ENCODE data around the gene UVRAG.

The UVRAG gene

GRCh38 chr11:75821202-75821601 lies 6.2 kb downstream of the UVRAG start:
- TF ChIP-seq, protein P1, sequence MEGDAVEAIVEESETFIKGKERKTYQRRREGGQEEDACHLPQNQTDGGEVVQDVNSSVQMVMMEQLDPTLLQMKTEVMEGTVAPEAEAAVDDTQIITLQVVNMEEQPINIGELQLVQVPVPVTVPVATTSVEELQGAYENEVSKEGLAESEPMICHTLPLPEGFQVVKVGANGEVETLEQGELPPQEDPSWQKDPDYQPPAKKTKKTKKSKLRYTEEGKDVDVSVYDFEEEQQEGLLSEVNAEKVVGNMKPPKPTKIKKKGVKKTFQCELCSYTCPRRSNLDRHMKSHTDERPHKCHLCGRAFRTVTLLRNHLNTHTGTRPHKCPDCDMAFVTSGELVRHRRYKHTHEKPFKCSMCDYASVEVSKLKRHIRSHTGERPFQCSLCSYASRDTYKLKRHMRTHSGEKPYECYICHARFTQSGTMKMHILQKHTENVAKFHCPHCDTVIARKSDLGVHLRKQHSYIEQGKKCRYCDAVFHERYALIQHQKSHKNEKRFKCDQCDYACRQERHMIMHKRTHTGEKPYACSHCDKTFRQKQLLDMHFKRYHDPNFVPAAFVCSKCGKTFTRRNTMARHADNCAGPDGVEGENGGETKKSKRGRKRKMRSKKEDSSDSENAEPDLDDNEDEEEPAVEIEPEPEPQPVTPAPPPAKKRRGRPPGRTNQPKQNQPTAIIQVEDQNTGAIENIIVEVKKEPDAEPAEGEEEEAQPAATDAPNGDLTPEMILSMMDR (IDR thresholded peaks at IDR 0.05; ENCODE audit: control insufficient read depth, insufficient read depth, low read depth, low read length, missing control alignments) = no peak
- no peak for DNase-seq (ENCODE audit: low read depth)

GRCh38 chr11:75822541-75822940 lies 7.5 kb downstream of the UVRAG start:
- TF ChIP-seq, protein P1 (IDR thresholded peaks at IDR 0.05; ENCODE audit: control insufficient read depth, insufficient read depth, low read depth, low read length, missing control alignments) = no peak
- H3K4me3 ChIP-seq (ENCODE audit: control insufficient read depth, low read depth, low read length) = no peak overlapping the region
- DNase-seq (ENCODE audit: low read depth) = no peak

More at GRCh38 chr11:75821202-75821601, 6.2 kb downstream of the UVRAG start:
- H3K4me3 ChIP-seq (ENCODE audit: control insufficient read depth, low read depth, low read length) = no peak overlapping the region

- TF ChIP-seq, protein P1 (IDR thresholded peaks at IDR 0.05; ENCODE audit: control insufficient read depth, insufficient read depth, low read depth, low read length, missing control alignments) = no peak
- no peak overlapping the region for H3K4me3 ChIP-seq (ENCODE audit: control insufficient read depth, low read depth, low read length)
- no peak for DNase-seq (ENCODE audit: low read depth)
These were observed 8.4 kb downstream of the UVRAG start for GRCh38 chr11:75823415-75823814.

DNA sequence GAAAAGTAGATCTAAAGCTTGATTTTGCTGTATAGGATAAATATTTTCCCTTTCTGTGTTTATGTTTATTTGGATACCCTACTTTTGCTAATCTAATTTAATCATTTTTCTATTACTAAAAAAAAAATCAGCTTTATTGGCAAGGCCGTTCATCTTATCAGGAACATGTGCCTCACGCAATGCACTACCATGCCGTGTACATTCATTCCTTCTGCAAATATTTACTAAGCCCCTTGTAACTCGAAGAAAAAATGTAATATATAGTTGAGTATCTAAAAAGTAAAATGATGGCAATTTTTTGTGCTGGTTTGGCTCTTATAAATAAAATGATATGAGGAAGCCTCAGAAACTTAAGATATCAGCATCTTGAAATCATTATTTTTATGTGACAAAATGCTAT lies 8.9 kb downstream of the UVRAG start:
- no peak overlapping the region for H3K4me3 ChIP-seq (ENCODE audit: control insufficient read depth, low read depth, low read length)
- TF ChIP-seq, protein P1 (IDR thresholded peaks at IDR 0.05; ENCODE audit: control insufficient read depth, insufficient read depth, low read depth, low read length, missing control alignments) = no peak
- no peak for DNase-seq (ENCODE audit: low read depth)

- no peak for DNase-seq (ENCODE audit: low read depth)
- no peak overlapping the region for H3K4me3 ChIP-seq (ENCODE audit: control insufficient read depth, low read depth, low read length)
- TF ChIP-seq, protein P1 (IDR thresholded peaks at IDR 0.05; ENCODE audit: control insufficient read depth, insufficient read depth, low read depth, low read length, missing control alignments) = no peak
These were observed 11.6 kb downstream of the UVRAG start for GRCh38 chr11:75826461-75827230.

- no peak for DNase-seq (ENCODE audit: low read depth)
- no peak overlapping the region for H3K4me3 ChIP-seq (ENCODE audit: control insufficient read depth, low read depth, low read length)
- TF ChIP-seq, protein P1 (IDR thresholded peaks at IDR 0.05; ENCODE audit: control insufficient read depth, insufficient read depth, low read depth, low read length, missing control alignments) = no peak
These were observed 12.6 kb downstream of the UVRAG start for GRCh38 chr11:75827562-75827961.

All from AG09309 (cell line).